Measurements from ENCODE around the gene SCN5A. TPM values are rescaled to one million over a fixed set of nuclear protein-coding genes. Genes with fewer than 3 reads are reported as not detected.

The SCN5A gene
- total RNA-seq, 4 donors from 2014 or later: 0.39 to 0.42 TPM; not detected in 2

DNA sequence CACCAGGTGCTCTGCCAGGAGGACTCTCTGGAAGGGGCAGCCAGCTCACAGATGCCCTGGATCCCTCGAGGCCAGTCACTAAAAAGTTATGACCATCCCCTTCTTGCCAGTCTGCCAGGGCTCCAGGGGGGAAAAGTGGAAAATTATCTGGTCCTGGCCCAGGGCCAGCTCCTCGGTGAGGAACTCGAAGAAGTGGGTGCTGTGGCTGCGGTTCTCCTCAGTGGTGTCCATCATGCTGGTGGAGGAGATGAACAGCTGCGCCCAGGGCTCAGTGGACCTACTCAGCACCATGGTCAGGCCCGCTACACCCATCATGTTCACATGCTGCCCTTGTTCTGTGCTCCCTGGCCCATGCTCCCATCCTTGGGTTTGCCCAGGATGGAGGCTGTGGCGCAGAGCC, 134.1 kb downstream of the SCN5A start:
- H3K4me3 ChIP-seq (ENCODE audit: low read depth, poor library complexity, severe bottlenecking): no peak overlapping the region
- TF ChIP-seq, protein P1, sequence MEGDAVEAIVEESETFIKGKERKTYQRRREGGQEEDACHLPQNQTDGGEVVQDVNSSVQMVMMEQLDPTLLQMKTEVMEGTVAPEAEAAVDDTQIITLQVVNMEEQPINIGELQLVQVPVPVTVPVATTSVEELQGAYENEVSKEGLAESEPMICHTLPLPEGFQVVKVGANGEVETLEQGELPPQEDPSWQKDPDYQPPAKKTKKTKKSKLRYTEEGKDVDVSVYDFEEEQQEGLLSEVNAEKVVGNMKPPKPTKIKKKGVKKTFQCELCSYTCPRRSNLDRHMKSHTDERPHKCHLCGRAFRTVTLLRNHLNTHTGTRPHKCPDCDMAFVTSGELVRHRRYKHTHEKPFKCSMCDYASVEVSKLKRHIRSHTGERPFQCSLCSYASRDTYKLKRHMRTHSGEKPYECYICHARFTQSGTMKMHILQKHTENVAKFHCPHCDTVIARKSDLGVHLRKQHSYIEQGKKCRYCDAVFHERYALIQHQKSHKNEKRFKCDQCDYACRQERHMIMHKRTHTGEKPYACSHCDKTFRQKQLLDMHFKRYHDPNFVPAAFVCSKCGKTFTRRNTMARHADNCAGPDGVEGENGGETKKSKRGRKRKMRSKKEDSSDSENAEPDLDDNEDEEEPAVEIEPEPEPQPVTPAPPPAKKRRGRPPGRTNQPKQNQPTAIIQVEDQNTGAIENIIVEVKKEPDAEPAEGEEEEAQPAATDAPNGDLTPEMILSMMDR (IDR thresholded peaks at IDR 0.05): no peak
- no peak for TF ChIP-seq POLR2A (IDR thresholded peaks at IDR 0.05)
- intact Hi-C loops (cut with DNase I; ENCODE audit: low total_unique reads): no loop called here
- 83 to 90% methylated on average over 7 of the region's 7 CpGs for WGBS, 2 donors
- no peak for DNase-seq (ENCODE audit: low spot score in 2 of 2)

DNA sequence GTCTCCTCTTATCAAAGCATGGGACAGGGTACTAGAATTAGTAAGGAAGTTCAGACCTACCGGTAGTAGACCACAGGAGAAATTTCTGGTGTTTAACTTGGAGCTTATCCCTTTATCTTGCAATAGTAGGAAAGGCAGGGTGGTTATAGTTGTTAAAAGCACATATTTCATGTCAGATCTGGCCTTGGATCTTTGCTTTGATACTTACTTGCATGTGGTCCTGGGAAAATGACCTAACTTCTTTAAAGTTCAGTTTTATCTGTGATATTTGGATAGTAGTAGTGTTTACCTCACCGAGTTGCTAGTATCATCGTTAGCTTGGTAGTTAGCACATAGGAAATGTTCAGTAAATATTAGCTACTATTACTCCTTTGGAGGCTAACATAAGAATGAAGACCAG, 137.9 kb downstream of the SCN5A start:
- TF ChIP-seq POLR2A (IDR thresholded peaks at IDR 0.05): no peak
- TF ChIP-seq, protein P1 (IDR thresholded peaks at IDR 0.05): no peak
- DNase-seq (ENCODE audit: low spot score in 2 of 2): no peak
- WGBS, 2 donors: 81 to 94% methylated on average over 3 of the region's 3 CpGs
- no peak overlapping the region for H3K4me3 ChIP-seq (ENCODE audit: low read depth, poor library complexity, severe bottlenecking)
- intact Hi-C loops (cut with DNase I; ENCODE audit: low total_unique reads): no loop called here

DNA sequence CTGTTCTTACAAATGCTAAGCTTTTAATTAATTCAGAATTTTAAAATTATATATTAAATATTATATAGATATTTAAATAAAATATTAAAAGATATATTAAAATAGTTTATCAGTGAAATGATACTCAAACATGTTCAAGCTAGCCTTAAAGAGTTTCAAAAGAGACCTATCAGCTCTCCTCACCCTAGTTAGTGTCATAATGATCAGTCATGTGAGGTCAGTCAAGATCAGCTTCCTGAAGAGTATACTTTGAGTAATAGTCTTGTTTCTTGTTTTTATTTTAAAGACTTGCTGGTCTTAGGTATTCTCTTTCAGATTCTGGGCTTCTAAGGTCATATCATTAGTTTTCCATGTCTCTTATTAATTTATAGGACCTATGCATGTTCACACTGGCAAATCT, 138.9 kb downstream of the SCN5A start:
- no peak for TF ChIP-seq POLR2A (IDR thresholded peaks at IDR 0.05)
- TF ChIP-seq, protein P1 (IDR thresholded peaks at IDR 0.05): no peak
- intact Hi-C loops (cut with DNase I; ENCODE audit: low total_unique reads): no loop called here
- no peak overlapping the region for H3K4me3 ChIP-seq (ENCODE audit: low read depth, poor library complexity, severe bottlenecking)
- no peak for DNase-seq (ENCODE audit: low spot score in 2 of 2)

DNA sequence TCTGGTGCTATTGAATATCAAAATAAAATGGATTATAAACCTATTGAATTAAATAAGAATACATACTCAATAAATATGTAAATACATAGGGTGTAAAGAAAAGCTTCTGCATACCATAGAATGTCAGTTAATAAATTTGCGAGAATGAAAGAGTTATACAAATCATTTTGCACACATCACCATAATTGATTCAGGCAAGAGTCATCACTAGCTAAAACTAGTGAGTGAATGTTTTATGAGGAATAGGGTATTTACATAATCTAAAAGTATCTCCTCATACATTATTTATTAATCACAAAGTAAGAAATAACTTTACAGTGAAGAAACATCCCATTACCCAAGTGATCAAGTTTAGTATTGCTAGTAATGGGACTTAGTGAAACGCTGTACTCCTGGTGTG, 139.8 kb downstream of the SCN5A start:
- intact Hi-C loops (cut with DNase I; ENCODE audit: low total_unique reads): no loop called here
- WGBS, 2 donors: 92 to 93% methylated on average over 2 of the region's 2 CpGs
- no peak overlapping the region for H3K4me3 ChIP-seq (ENCODE audit: low read depth, poor library complexity, severe bottlenecking)
- TF ChIP-seq, protein P1 (IDR thresholded peaks at IDR 0.05): no peak
- no peak for TF ChIP-seq POLR2A (IDR thresholded peaks at IDR 0.05)
- DNase-seq (ENCODE audit: low spot score in 2 of 2): no peak

DNA sequence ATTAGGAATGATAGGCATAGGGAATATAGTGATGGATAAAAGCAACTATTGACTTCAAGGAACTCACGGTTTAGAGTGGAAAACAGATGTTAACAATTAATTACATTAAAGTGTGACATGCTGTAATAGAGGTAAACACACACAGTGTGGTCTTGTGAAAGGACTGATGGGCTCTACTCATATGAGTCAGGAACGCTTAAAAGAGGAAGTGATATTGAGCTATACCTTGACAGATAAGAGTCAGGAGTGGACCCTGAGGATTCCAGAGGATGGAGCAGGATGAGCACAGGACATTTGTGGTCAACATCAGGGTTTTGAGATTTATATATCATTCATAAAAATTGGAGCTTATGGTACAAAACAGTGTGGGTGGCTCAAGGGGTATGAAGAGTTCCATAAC, 142.4 kb downstream of the SCN5A start:
- intact Hi-C loops (cut with DNase I; ENCODE audit: low total_unique reads): no loop called here
- no peak for DNase-seq (ENCODE audit: low spot score in 2 of 2)
- TF ChIP-seq, protein P1 (IDR thresholded peaks at IDR 0.05): no peak
- TF ChIP-seq POLR2A (IDR thresholded peaks at IDR 0.05): no peak
- WGBS, 2 donors: 82 to 87% methylated on average over 2 of the region's 2 CpGs
- no peak overlapping the region for H3K4me3 ChIP-seq (ENCODE audit: low read depth, poor library complexity, severe bottlenecking)

DNA sequence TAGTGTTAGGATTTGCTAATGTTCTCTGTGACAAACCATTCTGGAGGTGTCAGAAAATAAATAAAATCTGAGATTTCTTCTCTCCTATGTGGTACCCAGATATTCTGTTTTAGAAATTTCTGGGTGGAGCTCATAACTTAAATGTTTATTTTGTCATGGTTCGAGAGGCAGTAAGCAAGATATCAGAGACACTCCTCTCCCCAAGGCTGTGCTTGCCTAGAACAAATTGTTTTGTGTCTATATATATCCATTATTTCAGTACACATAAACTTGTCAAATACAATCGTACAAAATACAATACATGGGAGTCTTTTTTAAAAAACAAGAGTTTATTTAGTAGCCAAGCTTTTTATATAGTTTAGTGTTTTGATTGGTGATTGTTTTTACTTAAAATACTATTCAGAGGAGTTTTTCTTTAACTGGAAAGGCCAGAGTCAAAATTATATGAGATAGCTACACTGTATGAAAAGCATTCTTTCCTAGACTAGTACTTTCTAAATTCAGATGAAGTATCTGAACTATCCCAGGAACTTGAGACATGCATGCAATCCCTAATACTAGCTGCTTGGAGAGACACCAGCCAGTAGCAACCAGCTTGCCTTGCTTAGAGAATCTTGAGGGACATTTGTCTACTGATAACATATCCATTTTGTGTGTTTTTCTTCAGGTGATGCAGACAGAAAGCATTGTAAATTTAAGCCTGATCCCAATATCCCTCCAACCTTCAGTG, 148.6 kb downstream of the SCN5A start:
- DNase-seq (ENCODE audit: low spot score in 2 of 2): no peak
- WGBS, 2 donors: 68 to 69% methylated on average over 2 of the region's 2 CpGs
- intact Hi-C loops (cut with DNase I; ENCODE audit: low total_unique reads): no loop called here
- no peak overlapping the region for H3K4me3 ChIP-seq (ENCODE audit: low read depth, poor library complexity, severe bottlenecking)
- TF ChIP-seq POLR2A (IDR thresholded peaks at IDR 0.05): no peak
- TF ChIP-seq, protein P1 (IDR thresholded peaks at IDR 0.05): no peak
